HG03066 (cell line): ENCODE results near the gene DDX25.
A peak's percentile ranks its signal among the peaks of the same experiment; 100 is the strongest.
"Not testable (repeated sequence)": the region's sequence is repeated elsewhere in the genome, so short reads cannot be mapped to it uniquely, and the experiment has no call there.

Source experiments
- ATAC-seq: cut with Tn5 transposase; IDR thresholded peaks from one replicate; pipeline ENCODE4 v1.9.1; 2021; ENCODE audit warnings: low read depth; ENCODE audit not compliant: unreplicated experiment

DDX25 gene

GRCh38 chr11:125902927-125903710 is 1.2 kb upstream of the DDX25 start, which contains the start of gene PUS3:
PUS3 (minus strand) TSS chr11:125903206; CDS start chr11:125896284, 6,922 bp downstream.
- ATAC-seq = peak; percentile 96

GRCh38 chr11:125904678-125905077 is 370 bp downstream of the DDX25 start:
- no peak for ATAC-seq

GRCh38 chr11:125910226-125910849 is 6.0 kb downstream of the DDX25 start:
- ATAC-seq = no peak

DNA sequence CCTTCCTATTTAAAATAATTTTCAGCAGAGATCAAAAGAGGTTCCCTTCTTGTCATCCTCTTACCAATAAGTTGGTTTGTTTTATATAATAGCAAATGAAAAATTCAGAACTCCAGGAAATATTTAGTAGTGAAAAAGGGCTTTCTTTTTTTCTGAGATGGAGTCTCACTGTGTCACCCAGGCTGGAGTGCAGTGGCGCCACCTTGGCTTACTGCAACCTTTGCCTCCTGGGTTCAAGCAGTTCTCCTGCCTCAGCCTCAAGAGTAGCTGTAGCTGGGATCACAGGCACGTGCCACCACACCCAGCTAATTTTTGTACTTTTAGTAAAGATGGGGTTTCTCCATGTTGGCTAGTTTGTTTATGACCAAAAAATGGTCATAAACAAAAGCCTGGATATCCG is 10.3 kb downstream of the DDX25 start:
- ATAC-seq = not testable (repeated sequence)

GRCh38 chr11:125916683-125917347 is 12.5 kb downstream of the DDX25 start:
- ATAC-seq = no peak

DNA sequence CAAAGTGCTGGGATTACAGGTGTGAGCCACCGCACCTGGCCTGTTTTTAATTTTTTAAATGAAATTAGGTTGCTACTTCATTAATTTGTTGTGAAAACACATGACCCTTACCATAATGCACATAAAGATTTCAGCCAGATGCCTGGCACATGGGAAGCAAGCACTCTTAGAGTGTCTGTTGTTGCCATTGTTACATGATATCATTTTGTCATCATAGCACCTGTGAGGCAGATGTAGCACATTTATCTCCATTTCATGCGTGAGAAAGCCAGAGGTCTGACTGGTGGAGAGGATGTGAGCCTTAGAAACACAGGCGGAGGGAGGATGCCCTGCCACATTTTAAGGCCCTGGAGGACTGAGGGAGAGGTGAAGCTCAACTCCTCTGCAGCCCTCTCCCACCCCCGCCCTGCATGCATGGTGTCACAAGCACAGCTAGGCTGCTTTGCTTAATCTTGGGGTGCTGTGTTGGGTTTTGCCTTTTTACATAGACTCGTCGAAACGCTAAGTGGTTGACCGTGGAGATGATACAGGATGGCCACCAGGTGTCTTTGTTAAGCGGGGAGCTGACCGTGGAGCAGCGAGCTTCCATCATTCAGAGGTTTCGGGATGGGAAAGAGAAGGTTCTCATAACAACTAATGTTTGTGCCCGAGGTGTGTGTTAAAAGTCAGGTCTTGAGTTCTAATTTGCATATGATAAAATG is 14.0 kb downstream of the DDX25 start:
- ATAC-seq = no peak

DNA sequence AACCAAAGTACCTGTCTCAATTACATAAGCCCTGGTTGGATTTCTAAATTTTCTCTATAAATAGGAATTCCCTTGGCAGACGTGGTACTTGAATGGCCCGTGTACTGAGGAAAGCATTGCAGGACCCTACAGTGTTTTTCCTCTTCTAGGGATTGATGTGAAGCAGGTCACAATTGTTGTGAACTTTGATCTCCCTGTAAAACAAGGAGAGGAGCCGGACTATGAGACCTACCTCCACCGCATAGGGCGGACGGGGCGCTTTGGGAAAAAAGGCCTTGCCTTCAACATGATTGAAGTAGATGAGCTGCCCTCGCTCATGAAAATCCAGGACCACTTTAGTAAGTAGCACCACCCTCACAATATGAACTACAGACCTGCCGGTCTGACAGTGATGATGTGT is 16.7 kb downstream of the DDX25 start:
- ATAC-seq = no peak

- no peak for ATAC-seq
Measured at GRCh38 chr11:125922156-125922555, 17.8 kb downstream of the DDX25 start.

- ATAC-seq = no peak
Measured at GRCh38 chr11:125923012-125923579, 18.8 kb downstream of the DDX25 start.

DNA sequence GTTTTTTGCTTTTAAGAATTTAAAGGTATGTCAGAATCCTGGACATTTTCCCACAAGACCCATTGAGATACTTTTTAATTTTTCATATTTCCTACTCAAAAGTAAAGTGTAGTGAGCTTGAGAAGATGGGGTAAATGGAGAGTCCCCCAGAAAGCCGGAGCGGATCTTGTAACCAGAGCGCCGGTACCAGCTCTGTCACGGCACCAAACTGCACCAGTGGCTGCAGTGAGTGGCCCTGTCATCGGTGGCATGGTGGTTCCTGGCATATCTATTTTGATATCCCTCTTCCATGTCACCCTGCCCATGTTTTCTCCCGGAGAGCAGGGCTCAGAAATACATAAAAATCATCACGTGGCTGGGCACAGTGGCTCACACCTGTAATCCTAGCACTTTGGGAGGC is 19.3 kb downstream of the DDX25 start:
- no peak for ATAC-seq

DNA sequence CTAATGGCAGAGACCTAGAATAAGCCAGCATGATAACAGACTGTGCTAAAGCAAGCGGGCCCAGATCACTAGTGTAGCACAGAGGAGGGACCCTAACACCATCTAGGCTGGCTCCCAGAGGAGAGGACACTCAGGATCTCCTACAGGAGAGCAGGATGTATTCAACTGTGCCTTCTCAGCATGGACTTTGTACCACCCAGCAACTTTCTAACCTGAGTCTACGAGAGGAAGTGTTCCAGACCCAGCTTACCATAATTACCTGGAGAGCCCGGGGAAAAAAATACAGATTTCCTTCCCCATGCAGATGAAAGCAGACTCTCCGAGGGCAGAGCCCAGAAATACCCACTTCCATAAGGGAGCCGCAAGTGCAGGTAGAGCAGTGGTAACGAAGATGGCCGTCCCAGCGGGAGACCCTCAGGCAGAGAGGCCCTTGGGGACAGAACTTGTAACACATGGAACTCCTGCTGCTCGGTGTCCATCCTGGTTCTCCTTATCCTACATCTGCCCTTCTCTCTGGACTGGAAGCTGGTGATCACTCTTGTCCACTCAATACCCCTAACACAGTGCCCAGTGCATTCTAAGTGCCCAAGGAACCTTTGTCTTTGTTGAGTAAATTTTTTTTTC is 20.2 kb downstream of the DDX25 start:
- no peak for ATAC-seq

DNA sequence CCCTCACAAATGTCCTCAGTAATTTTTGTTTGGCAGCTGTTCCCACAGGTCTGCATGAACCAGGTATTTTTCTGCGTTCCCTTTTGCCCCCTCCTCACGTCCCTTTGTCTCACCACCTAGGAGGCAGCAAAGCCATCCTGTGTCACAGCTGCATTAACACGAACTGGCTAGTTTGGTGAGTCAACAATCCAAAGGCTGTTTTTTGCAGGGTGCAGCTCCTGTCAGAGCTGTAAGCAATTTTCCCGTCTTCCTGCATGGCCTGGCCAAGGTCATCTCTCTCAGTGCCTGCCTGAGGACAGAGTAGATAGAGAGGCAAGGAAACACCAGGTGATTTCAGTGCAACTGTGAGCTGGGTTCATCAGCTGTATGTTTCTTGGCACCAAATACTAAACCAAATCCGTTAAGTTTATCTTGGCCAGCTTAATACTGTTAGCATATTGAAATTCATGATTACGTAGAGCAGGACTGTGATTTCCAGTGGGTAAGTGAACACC is 21.0 kb downstream of the DDX25 start:
- no peak for ATAC-seq

GRCh38 chr11:125925804-125926203 is 21.5 kb downstream of the DDX25 start:
- no peak for ATAC-seq

- no peak for ATAC-seq
Measured at GRCh38 chr11:125926682-125927081, 22.4 kb downstream of the DDX25 start.

DNA sequence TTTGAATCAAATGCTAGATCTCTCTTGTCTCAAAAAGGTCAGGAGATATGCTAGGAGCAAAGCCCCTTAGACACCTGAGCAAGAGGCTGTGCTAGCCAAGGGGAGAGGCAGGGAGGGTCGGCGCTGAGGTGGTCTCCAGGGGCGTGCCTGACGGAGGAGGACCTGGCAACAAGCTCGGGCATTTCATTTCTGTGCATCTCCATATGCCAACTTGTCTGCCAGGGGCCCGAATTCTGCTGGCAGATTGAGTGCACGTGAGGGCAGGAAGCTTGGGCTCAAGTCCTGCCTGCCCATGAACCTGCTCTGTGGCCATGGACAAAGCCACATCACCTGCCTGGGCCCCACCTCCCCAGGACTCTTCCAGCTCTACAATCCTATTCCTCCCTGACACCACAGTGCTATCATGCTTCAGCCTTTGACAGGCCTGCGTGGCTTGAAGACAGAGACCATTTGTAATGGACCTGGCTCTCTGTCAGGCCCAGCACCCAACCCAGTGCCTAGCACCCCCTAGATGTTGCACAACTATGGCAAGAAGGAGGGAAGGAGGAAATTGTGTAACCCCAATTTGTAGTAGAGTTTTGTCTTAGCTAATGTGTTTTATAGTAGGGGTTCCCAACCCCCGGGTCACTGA is 25.3 kb downstream of the DDX25 start:
- no peak for ATAC-seq

DNA sequence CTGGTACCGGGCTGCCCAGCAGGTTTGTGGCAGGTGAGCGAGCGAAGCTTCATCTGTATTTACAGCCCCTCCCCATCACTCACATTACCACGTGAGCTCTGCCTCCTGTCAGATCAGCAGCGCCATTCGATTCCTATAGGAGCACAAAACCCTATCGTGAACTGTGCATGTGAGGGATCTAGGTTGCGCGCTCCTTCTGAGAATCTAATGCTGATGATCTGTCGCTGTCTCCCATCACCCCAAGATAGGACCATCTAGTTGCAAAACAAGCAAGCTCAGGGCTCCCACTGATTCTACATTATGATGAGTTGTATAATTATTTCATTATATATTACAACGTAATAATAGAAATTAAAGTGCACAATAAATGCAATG is 25.8 kb downstream of the DDX25 start:
- no peak for ATAC-seq

- ATAC-seq = no peak
Measured at GRCh38 chr11:125931116-125931515, 26.8 kb downstream of the DDX25 start.

DNA sequence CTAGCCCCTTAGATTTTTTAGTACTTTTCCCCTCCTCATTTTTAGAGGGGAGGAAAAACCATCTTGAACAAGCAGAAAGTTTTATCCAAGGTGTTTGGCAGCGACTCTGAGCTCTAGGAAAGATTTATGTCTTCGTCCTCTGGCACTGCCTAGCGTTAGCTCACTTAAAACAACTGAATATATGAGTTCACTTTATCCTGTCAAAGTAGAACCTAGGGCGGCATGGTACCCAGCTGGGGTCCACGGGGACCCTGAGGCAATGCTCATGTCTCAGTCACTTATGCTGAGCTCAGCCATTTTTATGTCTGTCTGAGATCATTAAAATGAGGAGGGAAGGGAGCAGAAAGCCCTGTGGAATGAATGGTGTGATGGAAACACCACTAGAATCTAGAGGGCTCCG is 27.4 kb downstream of the DDX25 start:
- no peak for ATAC-seq

DNA sequence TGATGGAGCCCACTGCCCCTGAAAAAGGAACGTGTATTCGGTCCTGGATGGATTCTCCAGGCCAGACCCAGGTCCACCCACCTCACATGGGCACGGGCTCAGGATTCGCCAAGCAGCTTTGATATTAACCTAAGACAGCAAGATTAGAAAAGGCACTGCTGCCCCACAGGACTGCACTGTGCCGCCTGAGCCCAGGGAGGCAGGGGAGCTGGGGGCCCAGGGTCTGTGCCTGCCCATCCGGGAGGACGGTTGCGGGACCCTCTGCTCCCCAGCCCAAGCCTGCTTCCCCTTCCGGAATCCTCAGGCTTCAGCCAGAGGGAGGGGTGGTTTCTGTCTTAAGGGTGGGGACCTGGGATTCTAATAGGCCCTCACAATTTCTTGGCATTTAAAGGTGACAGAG is 28.0 kb downstream of the DDX25 start:
- no peak for ATAC-seq
